ENCODE measurements around the gene GPRC5C. TPM values are rescaled to one million over a fixed set of nuclear protein-coding genes. Genes with fewer than 3 reads are reported as not detected.

The GPRC5C gene
- total RNA-seq, 4 donors from 2014 or later, result 12.6 to 23.6 (median 14.5) TPM

DNA sequence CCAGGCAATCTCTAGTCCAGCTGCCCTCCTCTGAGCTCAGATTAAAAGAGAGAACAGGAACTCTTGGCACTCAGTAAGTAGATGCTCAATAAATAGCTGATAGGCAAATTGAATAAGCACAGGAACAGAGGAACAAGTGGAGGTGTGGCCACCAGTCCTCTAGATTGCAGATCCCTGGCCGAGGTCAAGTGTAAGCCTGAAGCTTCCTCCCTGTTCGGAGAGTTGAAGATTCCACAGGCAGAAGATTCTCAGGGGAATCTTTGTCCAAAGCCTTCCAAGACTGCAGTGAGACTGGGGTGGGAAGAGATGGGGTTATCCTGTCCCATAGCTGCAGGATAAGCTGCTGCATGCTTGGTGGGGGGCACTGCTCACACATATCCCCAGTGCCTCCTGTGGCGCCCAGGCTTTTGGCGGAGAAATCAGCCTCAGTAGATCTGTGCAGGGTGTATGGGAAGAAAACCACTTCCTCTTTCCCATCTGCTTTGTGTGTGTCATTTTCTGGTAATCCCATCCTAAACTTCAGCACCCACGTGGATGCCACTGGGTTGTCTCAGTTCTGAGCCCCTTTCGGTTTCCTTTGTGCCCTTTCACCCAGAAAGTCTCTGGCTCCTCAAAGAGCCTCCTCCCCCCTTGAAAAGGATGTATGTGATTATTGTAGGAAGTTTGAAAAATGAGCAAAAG lies 46.7 kb downstream of the GPRC5C start:
- TF ChIP-seq POLR2AphosphoS5 (IDR thresholded peaks at IDR 0.05) (no peak), POLR2A (IDR thresholded peaks at IDR 0.05; ENCODE audit: low read depth) (no peak), EP300 (IDR thresholded peaks at IDR 0.05) (no peak)
- TF ChIP-seq, protein P1, sequence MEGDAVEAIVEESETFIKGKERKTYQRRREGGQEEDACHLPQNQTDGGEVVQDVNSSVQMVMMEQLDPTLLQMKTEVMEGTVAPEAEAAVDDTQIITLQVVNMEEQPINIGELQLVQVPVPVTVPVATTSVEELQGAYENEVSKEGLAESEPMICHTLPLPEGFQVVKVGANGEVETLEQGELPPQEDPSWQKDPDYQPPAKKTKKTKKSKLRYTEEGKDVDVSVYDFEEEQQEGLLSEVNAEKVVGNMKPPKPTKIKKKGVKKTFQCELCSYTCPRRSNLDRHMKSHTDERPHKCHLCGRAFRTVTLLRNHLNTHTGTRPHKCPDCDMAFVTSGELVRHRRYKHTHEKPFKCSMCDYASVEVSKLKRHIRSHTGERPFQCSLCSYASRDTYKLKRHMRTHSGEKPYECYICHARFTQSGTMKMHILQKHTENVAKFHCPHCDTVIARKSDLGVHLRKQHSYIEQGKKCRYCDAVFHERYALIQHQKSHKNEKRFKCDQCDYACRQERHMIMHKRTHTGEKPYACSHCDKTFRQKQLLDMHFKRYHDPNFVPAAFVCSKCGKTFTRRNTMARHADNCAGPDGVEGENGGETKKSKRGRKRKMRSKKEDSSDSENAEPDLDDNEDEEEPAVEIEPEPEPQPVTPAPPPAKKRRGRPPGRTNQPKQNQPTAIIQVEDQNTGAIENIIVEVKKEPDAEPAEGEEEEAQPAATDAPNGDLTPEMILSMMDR (IDR thresholded peaks at IDR 0.05), result no peak
- Histone ChIP-seq H3K9me3 (peaks cover 0 to 13% (median 6%) of the 10 kb centered on the region in 4 donors), H3K27me3 (peaks cover 0 to 79% (median 1%) of the 10 kb centered on the region in 4 donors), H3K4me3 (no peak overlapping the region), H3K4me1 (no peaks in the 10 kb centered on the region), H3K36me3 (no peaks in the 10 kb centered on the region), H3K27ac (replicated peaks in 1 of 4) (no peak overlapping the region)
- 43% methylated on average over 6 of the region's 6 CpGs for WGBS
- intact Hi-C loops (cut with DNase I), result loop anchor here (10.0 kb wide), 1 partner anchor 56 kb away; the partner anchor contains the start of gene CD300LB
- DNase-seq (ENCODE audit: extremely low spot score), result no peak

DNA sequence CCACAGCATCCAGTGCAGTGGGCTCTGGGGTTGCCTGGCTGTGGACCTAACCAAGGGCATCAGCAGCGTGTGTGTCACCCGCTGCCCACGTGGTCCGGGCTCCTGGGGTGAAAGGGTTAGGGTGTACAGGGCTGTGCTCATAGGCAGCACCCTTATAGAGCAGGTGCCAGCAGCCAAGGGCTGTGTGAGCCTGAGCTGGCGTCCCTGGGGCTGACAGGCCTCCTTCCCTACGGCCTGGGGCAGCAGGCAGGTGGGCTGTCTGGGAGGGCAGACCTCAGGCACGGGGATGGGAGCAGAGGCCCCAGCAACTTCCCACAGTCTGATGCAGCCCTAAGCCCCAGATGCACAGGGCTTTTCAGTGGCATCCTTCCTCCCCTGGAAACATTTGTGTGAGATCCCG lies 48.4 kb downstream of the GPRC5C start:
- Histone ChIP-seq H3K27ac (replicated peaks in 1 of 4) (no peak overlapping the region), H3K9me3 (peaks cover 0 to 13% (median 6%) of the 10 kb centered on the region in 4 donors), H3K4me1 (no peaks in the 10 kb centered on the region), H3K4me3 (no peak overlapping the region), H3K36me3 (no peaks in the 10 kb centered on the region), H3K27me3 (peaks cover 0 to 77% (median 0%) of the 10 kb centered on the region in 4 donors)
- 60% methylated on average over 8 of the region's 8 CpGs for WGBS
- intact Hi-C loops (cut with DNase I), result no loop called here
- DNase-seq (ENCODE audit: extremely low spot score), result no peak
- no peak for TF ChIP-seq EP300 (IDR thresholded peaks at IDR 0.05)
- TF ChIP-seq POLR2AphosphoS5 (IDR thresholded peaks at IDR 0.05), result no peak
- TF ChIP-seq, protein P1 (IDR thresholded peaks at IDR 0.05), result no peak
- no peak for TF ChIP-seq POLR2A (IDR thresholded peaks at IDR 0.05; ENCODE audit: low read depth)

DNA sequence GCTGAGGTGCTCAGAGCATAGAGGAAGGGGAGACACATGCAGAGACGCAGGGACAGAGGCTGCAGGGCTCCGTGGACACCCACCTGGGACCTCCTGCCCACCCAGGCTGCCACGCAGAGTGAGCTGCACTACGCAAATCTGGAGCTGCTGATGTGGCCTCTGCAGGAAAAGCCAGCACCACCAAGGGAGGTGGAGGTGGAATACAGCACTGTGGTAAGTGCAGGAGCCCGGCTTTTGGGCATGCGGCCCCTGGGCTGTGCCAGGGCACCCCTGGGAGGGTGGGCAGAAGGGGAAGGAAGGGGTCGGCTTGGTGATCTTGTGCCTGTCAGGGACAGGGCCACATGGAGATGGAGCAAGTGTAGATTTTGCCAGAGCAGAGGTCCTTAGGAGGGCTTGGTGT lies 49.7 kb downstream of the GPRC5C start:
- TF ChIP-seq POLR2AphosphoS5 (IDR thresholded peaks at IDR 0.05), result no peak
- TF ChIP-seq POLR2A (IDR thresholded peaks at IDR 0.05; ENCODE audit: low read depth), result no peak
- TF ChIP-seq EP300 (IDR thresholded peaks at IDR 0.05), result no peak
- TF ChIP-seq, protein P1 (IDR thresholded peaks at IDR 0.05), result no peak
- WGBS, result 85% methylated on average over 7 of the region's 7 CpGs
- Histone ChIP-seq H3K36me3 (no peaks in the 10 kb centered on the region), H3K27ac (replicated peaks in 1 of 4) (no peak overlapping the region), H3K4me1 (no peaks in the 10 kb centered on the region), H3K27me3 (peaks cover 0 to 72% (median 0%) of the 10 kb centered on the region in 4 donors), H3K4me3 (no peak overlapping the region), H3K9me3 (no peaks in the 10 kb centered on the region)
- DNase-seq (ENCODE audit: extremely low spot score), result no peak
- intact Hi-C loops (cut with DNase I), result no loop called here

DNA sequence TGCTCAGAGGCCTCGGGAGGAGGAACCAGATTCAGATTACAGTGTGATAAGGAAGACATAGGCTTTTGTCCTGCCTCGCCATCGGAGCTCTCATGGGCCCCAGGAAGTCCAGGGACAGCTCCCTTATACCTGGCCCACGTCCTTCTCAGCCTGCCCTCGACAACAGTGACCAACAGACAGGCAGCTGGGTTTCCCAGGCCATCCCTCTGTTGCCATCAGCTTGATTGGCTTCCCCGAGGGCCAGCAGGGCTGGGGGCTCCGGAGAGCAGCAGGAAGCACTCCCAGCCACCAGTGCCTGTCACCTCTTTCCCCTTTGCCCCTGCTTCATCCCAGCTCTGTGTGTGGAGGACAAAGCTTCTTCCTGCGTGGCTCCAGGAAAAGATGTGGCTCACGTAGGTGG lies 52.2 kb downstream of the GPRC5C start:
- WGBS, result 57% methylated on average over 6 of the region's 9 CpGs
- intact Hi-C loops (cut with DNase I), result no loop called here
- TF ChIP-seq EP300 (IDR thresholded peaks at IDR 0.05), result no peak
- TF ChIP-seq, protein P1 (IDR thresholded peaks at IDR 0.05), result no peak
- TF ChIP-seq POLR2AphosphoS5 (IDR thresholded peaks at IDR 0.05), result no peak
- TF ChIP-seq POLR2A (IDR thresholded peaks at IDR 0.05; ENCODE audit: low read depth), result no peak

More for the DNA sequence above, 52.2 kb downstream of the GPRC5C start:
- Histone ChIP-seq H3K36me3 (no peaks in the 10 kb centered on the region), H3K27me3 (peaks cover 0 to 51% (median 0%) of the 10 kb centered on the region in 4 donors), H3K4me1 (no peaks in the 10 kb centered on the region), H3K4me3 (no peak overlapping the region), H3K27ac (replicated peaks in 1 of 4) (no peak overlapping the region), H3K9me3 (no peaks in the 10 kb centered on the region)
- no peak for DNase-seq (ENCODE audit: extremely low spot score)

All from esophagus muscularis mucosa (tissue), 4 donors.